ENCODE measurements around the gene RXFP1. TPM values are rescaled to one million over a fixed set of nuclear protein-coding genes. Genes with fewer than 3 reads are reported as not detected.

Gene RXFP1
- polyA plus RNA-seq, 1 donor (not counting 4 experiments of a cell fraction or from before 2014, with no cell fraction given): not detected

DNA sequence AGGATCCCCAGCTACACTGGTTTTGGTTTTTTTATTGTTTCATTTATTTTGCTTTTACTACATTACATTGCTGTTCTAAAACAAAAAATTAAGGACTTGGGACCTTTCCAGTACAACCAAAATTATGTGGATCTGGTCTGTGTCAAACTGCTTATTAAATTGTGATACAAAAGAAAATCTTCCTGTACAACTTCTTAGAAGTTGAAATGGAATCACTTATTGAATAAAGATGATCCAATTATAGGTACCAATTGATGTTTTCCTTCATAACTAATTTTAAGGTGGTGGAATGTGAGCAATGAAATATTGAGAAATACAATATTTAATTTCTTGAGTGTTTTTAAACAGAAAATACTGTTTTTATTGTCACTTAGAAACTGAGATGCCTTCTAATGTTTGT, 82.7 kb downstream of the RXFP1 start:
- dilution Hi-C loops (cut with MboI; ENCODE audit: extremely low pct_ligation_motif_present, low sequenced_read_pairs): no loop called here
- no peak overlapping the region for H3K4me3 ChIP-seq (ENCODE audit: control insufficient read depth in 2 of 3, extremely low read depth in 1 of 3, insufficient read depth in 2 of 3, low read depth in 1 of 3, low read length in 3 of 3)
- TF ChIP-seq EZH2 (IDR thresholded peaks at IDR 0.05; ENCODE audit: low read length): no peak
- TF ChIP-seq, protein P1, sequence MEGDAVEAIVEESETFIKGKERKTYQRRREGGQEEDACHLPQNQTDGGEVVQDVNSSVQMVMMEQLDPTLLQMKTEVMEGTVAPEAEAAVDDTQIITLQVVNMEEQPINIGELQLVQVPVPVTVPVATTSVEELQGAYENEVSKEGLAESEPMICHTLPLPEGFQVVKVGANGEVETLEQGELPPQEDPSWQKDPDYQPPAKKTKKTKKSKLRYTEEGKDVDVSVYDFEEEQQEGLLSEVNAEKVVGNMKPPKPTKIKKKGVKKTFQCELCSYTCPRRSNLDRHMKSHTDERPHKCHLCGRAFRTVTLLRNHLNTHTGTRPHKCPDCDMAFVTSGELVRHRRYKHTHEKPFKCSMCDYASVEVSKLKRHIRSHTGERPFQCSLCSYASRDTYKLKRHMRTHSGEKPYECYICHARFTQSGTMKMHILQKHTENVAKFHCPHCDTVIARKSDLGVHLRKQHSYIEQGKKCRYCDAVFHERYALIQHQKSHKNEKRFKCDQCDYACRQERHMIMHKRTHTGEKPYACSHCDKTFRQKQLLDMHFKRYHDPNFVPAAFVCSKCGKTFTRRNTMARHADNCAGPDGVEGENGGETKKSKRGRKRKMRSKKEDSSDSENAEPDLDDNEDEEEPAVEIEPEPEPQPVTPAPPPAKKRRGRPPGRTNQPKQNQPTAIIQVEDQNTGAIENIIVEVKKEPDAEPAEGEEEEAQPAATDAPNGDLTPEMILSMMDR (optimal IDR thresholded peaks at IDR 0.05 in 1 of 3, IDR thresholded peaks at IDR 0.05 in 1 of 3, conservative IDR thresholded peaks at IDR 0.05 in 1 of 3; ENCODE audit: extremely low read depth in 1 of 3, insufficient read depth in 2 of 3, low read length in 3 of 3): no peak
- no peak for DNase-seq (ENCODE audit: low read depth, low spot score)
- no peaks in the 10 kb centered on the region for H3K36me3 ChIP-seq (ENCODE audit: control insufficient read depth in 2 of 2, extremely low read depth in 1 of 2, insufficient read depth in 2 of 2, low read length in 2 of 2)
- H3K9me3 ChIP-seq (ENCODE audit: control insufficient read depth, low read depth, low read length): no peaks in the 10 kb centered on the region
- FAIRE-seq: no peak
- H3K79me2 ChIP-seq (ENCODE audit: control insufficient read depth, insufficient read depth, low read length): no peaks in the 10 kb centered on the region
- H3K4me1 ChIP-seq (ENCODE audit: control insufficient read depth, extremely low read depth, insufficient read depth, low read length): no peaks in the 10 kb centered on the region
- no peak overlapping the region for H2AFZ ChIP-seq (ENCODE audit: control insufficient read depth, low read length)
- H3K9ac ChIP-seq (ENCODE audit: control insufficient read depth, extremely low read depth, insufficient read depth, low read length): no peak overlapping the region
- no peak overlapping the region for H3K4me2 ChIP-seq (ENCODE audit: control insufficient read depth, extremely low read depth, insufficient read depth, low read depth, low read length)
- H3K27me3 ChIP-seq (ENCODE audit: control insufficient read depth, extremely low read depth, insufficient read depth, low read length): no peaks in the 10 kb centered on the region
- no peak overlapping the region for H3K27ac ChIP-seq (ENCODE audit: control insufficient read depth, insufficient read depth, low read length)
- H4K20me1 ChIP-seq (ENCODE audit: control insufficient read depth, extremely low read depth, insufficient read depth, low read length): no peaks in the 10 kb centered on the region
- no peaks in the 10 kb centered on the region for H3K9me1 ChIP-seq (ENCODE audit: control insufficient read depth, extremely low read depth, insufficient read depth, low read length)

DNA sequence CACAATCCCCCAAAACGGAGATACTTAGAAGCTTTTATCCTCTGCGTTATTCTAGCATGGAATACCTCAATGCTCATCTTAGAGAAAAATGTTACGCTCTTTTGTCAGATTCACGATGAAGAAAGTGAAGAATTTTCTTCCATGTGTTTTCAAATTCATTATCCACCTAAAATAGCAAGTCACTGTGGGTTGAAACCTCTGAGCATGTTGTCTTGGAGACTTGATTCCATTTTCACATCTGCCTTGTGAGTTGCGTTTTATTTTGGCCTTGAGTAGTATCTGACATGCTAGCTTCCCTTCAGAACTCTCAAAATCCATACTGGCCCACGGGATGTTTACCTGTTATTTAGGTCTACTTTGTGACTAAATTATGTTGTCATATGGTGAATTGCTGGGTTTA, 83.7 kb downstream of the RXFP1 start:
- Histone ChIP-seq H3K27me3 (ENCODE audit: control insufficient read depth, extremely low read depth, insufficient read depth, low read length) (no peaks in the 10 kb centered on the region), H3K9me1 (ENCODE audit: control insufficient read depth, extremely low read depth, insufficient read depth, low read length) (no peaks in the 10 kb centered on the region), H3K4me2 (ENCODE audit: control insufficient read depth, extremely low read depth, insufficient read depth, low read depth, low read length) (no peak overlapping the region), H4K20me1 (ENCODE audit: control insufficient read depth, extremely low read depth, insufficient read depth, low read length) (no peaks in the 10 kb centered on the region), H3K27ac (ENCODE audit: control insufficient read depth, insufficient read depth, low read length) (no peak overlapping the region), H3K4me1 (ENCODE audit: control insufficient read depth, extremely low read depth, insufficient read depth, low read length) (no peaks in the 10 kb centered on the region), H3K79me2 (ENCODE audit: control insufficient read depth, insufficient read depth, low read length) (no peaks in the 10 kb centered on the region), H3K4me3 (ENCODE audit: control insufficient read depth in 2 of 3, extremely low read depth in 1 of 3, insufficient read depth in 2 of 3, low read depth in 1 of 3, low read length in 3 of 3) (no peak overlapping the region), H2AFZ (ENCODE audit: control insufficient read depth, low read length) (no peak overlapping the region), H3K36me3 (ENCODE audit: control insufficient read depth in 2 of 2, extremely low read depth in 1 of 2, insufficient read depth in 2 of 2, low read length in 2 of 2) (no peaks in the 10 kb centered on the region), H3K9me3 (ENCODE audit: control insufficient read depth, low read depth, low read length) (no peaks in the 10 kb centered on the region), H3K9ac (ENCODE audit: control insufficient read depth, extremely low read depth, insufficient read depth, low read length) (no peak overlapping the region)
- DNase-seq (ENCODE audit: low read depth, low spot score) (no peak), FAIRE-seq (no peak)
- dilution Hi-C loops (cut with MboI; ENCODE audit: extremely low pct_ligation_motif_present, low sequenced_read_pairs): no loop called here
- no peak for TF ChIP-seq EZH2 (IDR thresholded peaks at IDR 0.05; ENCODE audit: low read length)
- TF ChIP-seq, protein P1 (optimal IDR thresholded peaks at IDR 0.05 in 1 of 3, IDR thresholded peaks at IDR 0.05 in 1 of 3, conservative IDR thresholded peaks at IDR 0.05 in 1 of 3; ENCODE audit: extremely low read depth in 1 of 3, insufficient read depth in 2 of 3, low read length in 3 of 3): no peak

Data from keratinocyte (primary cell).